ENCODE results near the gene CAMTA1. TPM values are rescaled to one million over a fixed set of nuclear protein-coding genes. Genes with fewer than 3 reads are reported as not detected.

Gene CAMTA1
- total and polyA plus RNA-seq, 2 experiments from 2014 or later = 213 to 341 TPM

GRCh38 chr1:7770997-7771822 is 986.0 kb downstream of the CAMTA1 start, which contains the start of gene VAMP3:
VAMP3 (plus strand) TSS chr1:7771296; CDS start chr1:7771384, 88 bp downstream.
- TF ChIP-seq, protein P1, sequence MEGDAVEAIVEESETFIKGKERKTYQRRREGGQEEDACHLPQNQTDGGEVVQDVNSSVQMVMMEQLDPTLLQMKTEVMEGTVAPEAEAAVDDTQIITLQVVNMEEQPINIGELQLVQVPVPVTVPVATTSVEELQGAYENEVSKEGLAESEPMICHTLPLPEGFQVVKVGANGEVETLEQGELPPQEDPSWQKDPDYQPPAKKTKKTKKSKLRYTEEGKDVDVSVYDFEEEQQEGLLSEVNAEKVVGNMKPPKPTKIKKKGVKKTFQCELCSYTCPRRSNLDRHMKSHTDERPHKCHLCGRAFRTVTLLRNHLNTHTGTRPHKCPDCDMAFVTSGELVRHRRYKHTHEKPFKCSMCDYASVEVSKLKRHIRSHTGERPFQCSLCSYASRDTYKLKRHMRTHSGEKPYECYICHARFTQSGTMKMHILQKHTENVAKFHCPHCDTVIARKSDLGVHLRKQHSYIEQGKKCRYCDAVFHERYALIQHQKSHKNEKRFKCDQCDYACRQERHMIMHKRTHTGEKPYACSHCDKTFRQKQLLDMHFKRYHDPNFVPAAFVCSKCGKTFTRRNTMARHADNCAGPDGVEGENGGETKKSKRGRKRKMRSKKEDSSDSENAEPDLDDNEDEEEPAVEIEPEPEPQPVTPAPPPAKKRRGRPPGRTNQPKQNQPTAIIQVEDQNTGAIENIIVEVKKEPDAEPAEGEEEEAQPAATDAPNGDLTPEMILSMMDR (IDR thresholded peaks at IDR 0.05; ENCODE audit: low read depth, low read length) = no peak
- Histone ChIP-seq H3K4me1 (ENCODE audit: low read depth) (no peaks in the 10 kb centered on the region), H3K4me3 (peak within 1 kb of the TSS; percentile 70), H3K9me3 (ENCODE audit: low read depth) (no peaks in the 10 kb centered on the region), H3K36me3 (peaks cover 17% of the 10 kb centered on the region), H3K27ac (peak within 1 kb of the TSS; percentile 90), H3K27me3 (no peaks in the 10 kb centered on the region)
- DNase-seq (ENCODE audit: low read depth in 1 of 2, low spot score in 1 of 2) = peak; percentile 85 to 91

DNA sequence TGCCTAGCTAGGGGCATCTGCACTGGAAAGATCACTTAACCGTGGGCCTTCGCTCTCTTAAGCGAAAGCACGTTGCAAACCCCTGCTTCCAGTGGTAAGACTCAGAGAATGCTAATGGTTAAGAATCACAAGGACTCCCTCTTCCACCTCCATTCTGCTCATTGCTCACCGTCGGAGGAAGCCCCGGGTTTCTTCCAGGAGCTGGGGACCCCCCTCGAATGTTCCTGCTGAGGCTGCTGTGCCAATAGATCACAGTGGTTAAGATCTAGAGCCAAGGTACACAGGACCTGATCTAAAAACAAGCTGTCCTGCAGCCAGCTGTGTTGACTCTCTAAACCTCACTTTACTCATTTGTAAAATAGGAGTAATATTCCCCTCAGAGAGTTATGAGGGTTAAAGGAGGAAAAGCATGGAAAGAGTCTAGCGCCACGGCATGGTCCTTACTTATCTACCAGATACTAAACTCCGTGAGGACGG is 986.6 kb downstream of the CAMTA1 start:
- DNase-seq (ENCODE audit: low read depth in 1 of 2, low spot score in 1 of 2) = no peak
- Histone ChIP-seq H3K27me3 (no peaks in the 10 kb centered on the region), H3K36me3 (peaks cover 17% of the 10 kb centered on the region), H3K9me3 (ENCODE audit: low read depth) (no peaks in the 10 kb centered on the region), H3K4me3 (peak overlapping the region; percentile 70), H3K27ac (peak overlapping the region; percentile 90), H3K4me1 (ENCODE audit: low read depth) (no peaks in the 10 kb centered on the region)
- TF ChIP-seq, protein P1 (IDR thresholded peaks at IDR 0.05; ENCODE audit: low read depth, low read length) = no peak

GRCh38 chr1:7777591-7777990 is 992.3 kb downstream of the CAMTA1 start:
- Histone ChIP-seq H3K27me3 (no peaks in the 10 kb centered on the region), H3K27ac (no peak overlapping the region), H3K36me3 (peaks cover 25% of the 10 kb centered on the region), H3K4me3 (no peak overlapping the region), H3K4me1 (ENCODE audit: low read depth) (no peaks in the 10 kb centered on the region), H3K9me3 (ENCODE audit: low read depth) (no peaks in the 10 kb centered on the region)
- TF ChIP-seq, protein P1 (IDR thresholded peaks at IDR 0.05; ENCODE audit: low read depth, low read length) = no peak
- no peak for DNase-seq (ENCODE audit: low read depth in 1 of 2, low spot score in 1 of 2)

GRCh38 chr1:7778133-7778628 is 992.9 kb downstream of the CAMTA1 start:
- Histone ChIP-seq H3K9me3 (ENCODE audit: low read depth) (no peaks in the 10 kb centered on the region), H3K27ac (no peak overlapping the region), H3K4me1 (ENCODE audit: low read depth) (no peaks in the 10 kb centered on the region), H3K4me3 (no peak overlapping the region), H3K36me3 (peaks cover 25% of the 10 kb centered on the region), H3K27me3 (no peaks in the 10 kb centered on the region)
- TF ChIP-seq, protein P1 (IDR thresholded peaks at IDR 0.05; ENCODE audit: low read depth, low read length) = no peak
- no peak for DNase-seq (ENCODE audit: low read depth in 1 of 2, low spot score in 1 of 2)

GRCh38 chr1:7780976-7781375 is 995.7 kb downstream of the CAMTA1 start:
- Histone ChIP-seq H3K4me3 (no peak overlapping the region), H3K36me3 (peaks cover 9% of the 10 kb centered on the region), H3K27me3 (no peaks in the 10 kb centered on the region), H3K9me3 (ENCODE audit: low read depth) (no peaks in the 10 kb centered on the region), H3K27ac (no peak overlapping the region), H3K4me1 (ENCODE audit: low read depth) (no peaks in the 10 kb centered on the region)
- no peak for DNase-seq (ENCODE audit: low read depth in 1 of 2, low spot score in 1 of 2)
- TF ChIP-seq, protein P1 (IDR thresholded peaks at IDR 0.05; ENCODE audit: low read depth, low read length) = no peak

All from cardiac muscle cell (in vitro differentiated cells and primary cell).